ENCODE results near the gene TMEM8B. TPM values are rescaled to one million over a fixed set of nuclear protein-coding genes. Genes with fewer than 3 reads are reported as not detected.

TMEM8B gene
- total and polyA plus RNA-seq, 9 of the 15 experiments (the other 6 are each of a cell fraction or from before 2014, with no cell fraction given), result 0.01 to 2.2 (median 1.1) TPM

DNA sequence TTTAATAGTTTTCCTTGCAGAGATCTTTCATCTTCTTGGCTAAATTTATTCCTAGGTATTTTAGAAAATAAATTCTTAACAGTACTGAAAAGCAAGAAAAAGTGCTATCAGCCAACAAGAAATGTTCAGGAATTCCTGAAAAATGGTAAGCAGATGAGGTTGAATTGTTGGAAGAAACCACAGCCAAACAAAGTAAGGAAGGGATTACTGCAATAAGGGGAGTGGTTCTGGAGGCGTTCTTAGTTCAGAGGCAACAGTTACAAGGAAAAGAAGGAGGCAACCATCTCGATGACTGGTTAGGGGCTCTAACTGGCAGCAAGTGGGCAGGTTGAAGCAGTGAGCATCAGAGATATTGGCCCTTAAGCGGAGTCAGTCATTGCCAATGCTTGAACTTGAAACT is 54.0 kb downstream of the TMEM8B start:
- H3K4me2 ChIP-seq (ENCODE audit: insufficient read depth, low read length), result no peak overlapping the region
- in situ Hi-C loops (cut with MboI), result loop anchor here (10.0 kb wide), 1 partner anchor 88 kb away; the partner anchor contains the start of gene NPR2
- WGBS (ENCODE audit: insufficient coverage, low coverage, missing lambda C conversion rate), result 7% methylated on average over 3 of the region's 3 CpGs
- no peak for TF ChIP-seq ARID3A (IDR thresholded peaks at IDR 0.05; ENCODE audit: borderline replicate concordance, low read depth, low read length)
- no peak for TF ChIP-seq LCOR (CRISPR knock-in tag; IDR thresholded peaks at IDR 0.05)
- no peak for TF ChIP-seq ZFP36 (IDR thresholded peaks at IDR 0.05; ENCODE audit: low read depth, low read length, partially characterized antibody)
- TF ChIP-seq CHD1 (IDR thresholded peaks at IDR 0.05; ENCODE audit: low read length), result no peak
- TF ChIP-seq SRSF1 (IDR thresholded peaks at IDR 0.05; ENCODE audit: low read depth, low read length), result no peak
- no peak for TF ChIP-seq ZNF830 (CRISPR knock-in tag; IDR thresholded peaks at IDR 0.05)
- TF ChIP-seq ZNF239 (CRISPR knock-in tag; IDR thresholded peaks at IDR 0.05), result no peak
- TF ChIP-seq TEAD1 (CRISPR knock-in tag; IDR thresholded peaks at IDR 0.05), result no peak
- TF ChIP-seq ZFP91 (CRISPR knock-in tag; IDR thresholded peaks at IDR 0.05), result no peak
- TF ChIP-seq XRCC4 (IDR thresholded peaks at IDR 0.05; ENCODE audit: extremely low read depth, insufficient read depth, insufficient read length), result no peak
- TF ChIP-seq CXXC5 (CRISPR knock-in tag; IDR thresholded peaks at IDR 0.05), result no peak

More for the DNA sequence above, 54.0 kb downstream of the TMEM8B start:
- H2AFZ ChIP-seq (ENCODE audit: low read depth, low read length), result no peak overlapping the region
- no peak for DNase-seq (ENCODE audit: extremely low read depth in 1 of 4, low spot score in 3 of 4)
- no peaks in the 10 kb centered on the region for H4K20me1 ChIP-seq (replicated peaks; ENCODE audit: control insufficient read depth, insufficient read depth, low read length)
- no peaks in the 10 kb centered on the region for H3K4me1 ChIP-seq (replicated peaks in 1 of 2; ENCODE audit: control insufficient read depth in 2 of 2, insufficient read depth in 2 of 2, low read length in 2 of 2)
- intact Hi-C loops (cut with micrococcal nuclease), result loop anchor here (1.0 to 5.0 kb wide), 3 partner anchors 56 to 236 kb away; no protein-coding TSS in a partner anchor
- BruUV-seq (replicated peaks), result no TSS peak
- no peaks in the 10 kb centered on the region for H3K36me3 ChIP-seq (ENCODE audit: control insufficient read depth, insufficient read depth, low read length)
- no peaks in the 10 kb centered on the region for H3K9me1 ChIP-seq (ENCODE audit: control insufficient read depth, insufficient read depth, low read length)
- H3K9me3 ChIP-seq (replicated peaks; ENCODE audit: control insufficient read depth, insufficient read depth, low read depth, low read length), result no peaks in the 10 kb centered on the region
- no peak for FAIRE-seq
- POLR2A ChIA-PET, result interaction anchor here (0.9 kb wide), 1 partner anchor 147 kb away, joined by 3 read pairs; no protein-coding TSS in a partner anchor
- H3K27ac ChIP-seq (ENCODE audit: extremely low read depth, low read depth, low read length), result no peak overlapping the region
- CTCF ChIA-PET (ENCODE audit: low intra/inter-chr PET ratio), result interaction anchor here (1.0 to 3.0 kb wide), 3 partner anchors 57 to 145 kb away, joined by 3 to 28 read pairs (median 19); partner anchors contain the start of gene NPR2
- ATAC-seq, result no peak
- no peaks in the 10 kb centered on the region for H3K79me2 ChIP-seq (ENCODE audit: control insufficient read depth, insufficient read depth, low read length)
- no peak overlapping the region for H3K9ac ChIP-seq (ENCODE audit: insufficient read depth in 1 of 2, low read depth in 2 of 2, low read length in 2 of 2)
- H3K27me3 ChIP-seq (ENCODE audit: control insufficient read depth in 2 of 2, insufficient read depth in 2 of 2, low read length in 2 of 2), result no peaks in the 10 kb centered on the region
- H3K4me3 ChIP-seq, result no peak overlapping the region
